Colon (tissue), 2 donors: Measurements from ENCODE around the gene SPAG16.
"Not testable (repeated sequence)": the region's sequence is repeated elsewhere in the genome, so short reads cannot be mapped to it uniquely, and the experiment has no call there.

Experiments used
- FAIRE-seq: peaks from 2 replicates; lab custom pipeline; 2012; peaks lifted over from hg19 to GRCh38; lab: Jason Lieb, UNC
- donor health status: control.
- donor health status: control.

Gene SPAG16

DNA sequence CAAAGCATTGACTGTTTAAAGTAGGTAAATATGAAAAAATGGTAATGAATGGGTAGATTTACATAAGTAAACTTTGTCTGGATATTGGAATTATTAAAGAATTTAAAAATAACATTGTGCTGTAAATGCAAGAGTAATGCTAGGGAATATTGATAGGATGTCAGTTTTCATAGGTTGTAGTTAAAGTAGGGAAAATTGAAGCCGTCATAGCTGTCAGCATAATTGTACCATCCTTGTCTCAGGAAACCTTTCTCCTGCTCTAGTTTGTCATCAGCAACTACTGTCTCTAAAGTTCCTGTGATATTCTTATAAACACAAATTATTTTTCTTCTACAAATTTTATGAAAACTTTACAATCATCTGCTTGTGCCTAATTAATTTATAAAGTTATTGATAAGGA is 10.1 kb upstream of the SPAG16 start:
- FAIRE-seq: no peak

DNA sequence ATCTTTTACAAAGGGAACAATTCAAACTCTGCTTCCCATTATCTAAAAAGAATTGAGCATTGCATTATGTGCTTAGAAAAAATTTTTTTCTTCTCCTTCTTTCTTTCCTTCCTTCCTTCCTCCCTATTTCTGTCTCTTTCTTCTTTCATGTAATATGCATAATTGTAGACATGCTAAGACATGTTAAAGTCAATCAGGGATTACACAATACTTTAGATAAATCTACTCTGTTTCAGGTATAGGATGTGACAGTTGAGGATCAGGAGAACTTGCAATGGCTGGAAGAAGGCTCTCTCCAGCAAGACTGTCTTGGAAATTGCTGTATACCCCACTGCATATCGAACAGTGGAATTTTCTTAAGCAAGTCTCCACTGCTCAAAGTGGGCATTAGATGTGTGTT is 9.0 kb upstream of the SPAG16 start:
- no peak for FAIRE-seq

DNA sequence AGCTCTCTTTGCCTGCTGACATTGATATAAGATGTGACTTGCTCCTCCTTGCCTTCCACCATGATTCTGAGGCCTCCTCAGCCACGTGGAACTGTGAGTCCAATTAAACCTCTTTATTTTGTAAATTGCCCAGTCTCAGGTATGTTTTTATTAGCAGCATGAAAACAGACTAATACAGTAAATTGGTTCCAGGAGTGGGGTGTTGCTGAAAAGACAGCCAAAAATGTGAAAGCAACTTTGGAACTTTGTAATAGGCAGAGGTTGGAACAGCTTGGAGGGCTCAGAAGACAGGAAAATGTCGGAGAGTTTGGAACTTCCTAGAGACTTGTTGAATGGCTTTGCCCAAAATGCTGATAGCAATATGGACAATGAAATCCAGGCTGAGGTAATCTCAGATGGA is 7.1 kb upstream of the SPAG16 start:
- FAIRE-seq: not testable (repeated sequence)

DNA sequence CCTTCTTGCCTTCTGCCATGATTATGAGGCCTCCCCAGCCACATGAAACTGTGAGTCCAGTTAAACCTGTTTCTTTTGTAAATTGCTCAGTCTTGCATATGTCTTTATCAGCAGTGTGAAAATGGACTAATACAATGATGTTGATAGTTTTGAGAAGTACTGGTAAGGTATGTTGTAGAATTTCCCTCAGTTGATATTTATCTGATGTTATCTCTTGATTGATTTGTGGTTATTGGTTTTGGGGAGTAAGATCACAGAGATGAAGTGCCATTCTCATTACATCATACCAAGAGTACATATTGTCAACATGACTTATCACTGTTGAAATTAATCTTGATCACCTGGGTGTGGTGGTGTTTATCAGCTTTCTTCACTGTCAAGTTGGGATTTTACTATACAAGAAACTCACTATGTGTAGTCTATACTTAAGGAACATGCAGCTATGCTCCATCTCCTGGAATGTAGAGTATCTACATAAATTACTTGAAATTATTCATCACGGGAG is 5.1 kb upstream of the SPAG16 start:
- FAIRE-seq: no peak

DNA sequence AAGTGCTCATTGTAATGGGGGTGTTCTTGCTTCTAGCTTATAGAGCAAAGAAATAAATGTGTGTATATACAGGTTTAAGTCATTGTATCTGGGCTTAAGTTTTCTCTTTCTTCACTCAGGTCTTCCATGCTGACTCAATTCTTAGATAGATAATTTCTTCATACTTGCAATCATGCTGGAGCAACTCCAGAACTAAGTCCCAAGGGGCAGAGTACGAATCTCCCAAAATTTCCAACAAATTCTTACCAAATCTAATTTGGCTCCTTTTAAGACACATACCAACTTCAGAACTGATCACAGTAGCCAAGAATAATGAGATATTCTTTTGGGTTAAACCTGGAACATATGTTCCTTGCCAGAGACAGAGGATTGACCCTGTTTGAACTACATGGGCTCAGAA is 4.3 kb upstream of the SPAG16 start:
- no peak for FAIRE-seq

DNA sequence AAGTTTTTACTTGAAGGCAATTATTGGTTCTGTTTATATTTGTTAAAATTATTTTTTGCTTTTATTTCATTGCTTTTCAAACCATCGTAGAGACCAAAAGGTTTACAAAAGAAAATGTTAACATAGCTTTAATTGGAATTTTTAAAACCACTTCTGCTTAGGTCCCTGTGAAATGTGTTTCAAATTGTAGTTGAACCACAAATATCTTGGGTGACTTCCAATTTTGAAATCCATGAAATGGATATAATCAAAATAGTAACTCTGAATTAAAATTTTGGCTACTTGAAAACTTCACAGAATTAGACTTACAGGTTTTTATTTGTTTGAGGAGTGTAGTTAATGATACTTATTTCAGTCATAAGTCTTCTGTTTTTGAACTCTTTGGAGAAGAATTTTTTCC is 3.1 kb upstream of the SPAG16 start:
- FAIRE-seq: no peak

DNA sequence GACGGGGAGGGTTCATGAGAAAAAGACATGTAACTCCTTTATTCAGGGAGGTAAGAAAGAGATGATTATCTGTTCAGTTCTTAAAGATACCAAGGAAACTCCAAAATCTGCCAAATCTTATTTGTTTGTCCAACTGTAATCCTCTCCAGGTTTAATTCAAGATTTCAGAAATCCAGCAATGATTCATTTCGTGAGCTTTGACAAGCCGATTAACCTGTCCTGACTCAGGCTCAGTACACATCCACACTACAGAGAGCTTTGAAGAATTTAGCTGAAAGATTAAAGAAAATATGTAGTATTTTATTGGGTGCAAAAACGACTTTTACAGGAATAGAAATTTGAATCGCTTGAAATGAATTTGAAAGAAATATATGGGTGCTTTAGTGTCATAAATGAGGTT is 1.1 kb downstream of the SPAG16 start:
- no peak for FAIRE-seq

DNA sequence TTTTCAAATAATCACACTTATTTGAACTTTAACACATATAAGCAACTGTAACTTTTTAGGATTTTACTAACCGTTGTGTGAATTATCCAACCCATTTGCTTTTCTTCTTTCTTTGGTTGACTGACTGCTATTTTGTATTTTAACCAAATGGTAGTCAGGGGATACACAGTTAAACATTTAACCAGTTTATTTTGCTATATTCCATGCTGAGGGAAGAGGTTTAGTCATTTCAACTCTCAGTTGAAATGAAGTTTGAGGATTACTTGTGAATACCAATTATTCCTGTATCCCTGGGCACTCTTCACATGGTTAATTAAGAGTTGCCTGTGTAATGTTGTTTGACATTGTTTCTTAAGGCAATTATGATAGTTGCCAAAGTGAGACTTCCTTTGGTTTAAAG is 1.9 kb downstream of the SPAG16 start:
- FAIRE-seq: no peak

DNA sequence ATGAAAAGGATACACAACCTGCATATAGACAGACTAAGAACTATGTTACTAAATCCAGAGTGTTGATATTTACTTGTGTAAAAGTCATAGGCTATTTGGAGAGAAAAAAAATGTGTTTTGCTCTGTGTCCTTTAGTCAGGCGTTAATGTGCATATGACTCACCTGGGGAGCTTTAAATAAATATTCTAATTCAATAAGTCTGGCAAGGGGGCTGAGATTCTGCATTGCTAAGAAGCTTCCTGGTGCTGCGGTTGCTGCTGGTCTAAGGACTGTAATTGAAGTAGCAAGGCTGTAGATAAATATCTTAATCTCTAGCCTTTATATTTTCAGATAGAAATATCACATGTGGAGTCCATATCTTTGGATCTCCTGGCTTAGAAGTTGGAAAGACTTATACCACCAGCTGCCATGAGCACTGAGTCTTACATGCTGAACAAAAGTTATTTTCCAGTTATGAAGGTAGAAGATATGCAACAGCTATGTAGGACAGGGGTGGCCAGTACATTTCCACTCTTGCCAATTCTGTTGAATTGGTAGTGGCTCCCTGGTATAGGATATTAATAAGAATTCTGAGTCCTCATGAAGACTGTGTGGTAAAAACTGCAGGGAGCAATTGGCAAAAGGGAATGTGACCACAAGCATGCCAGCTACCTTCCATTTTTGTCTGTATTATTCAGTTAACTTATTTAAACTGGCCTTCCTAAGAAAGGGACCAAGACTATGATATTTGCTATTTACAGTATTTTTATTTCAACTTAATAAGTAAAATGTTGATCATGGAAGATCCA is 4.8 kb downstream of the SPAG16 start:
- no peak for FAIRE-seq

DNA sequence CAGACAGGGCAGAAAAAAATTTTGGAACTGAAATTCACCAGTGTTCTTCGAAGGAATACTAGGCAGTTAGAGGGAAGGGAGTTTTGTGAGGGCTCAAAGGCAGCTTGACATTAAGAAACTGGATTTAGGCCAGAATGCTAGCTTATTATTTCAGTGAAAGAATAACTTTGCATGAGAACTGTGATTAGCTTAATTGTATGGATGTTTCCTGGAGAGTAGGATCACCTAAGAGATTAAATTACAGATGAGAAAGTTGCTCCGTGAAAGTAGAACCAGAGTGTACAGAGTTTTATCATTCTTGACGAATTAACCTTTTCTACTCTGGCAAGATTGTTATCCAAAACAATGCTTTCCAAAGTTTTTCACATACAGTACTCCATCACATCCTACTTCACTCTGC is 6.2 kb downstream of the SPAG16 start:
- FAIRE-seq: no peak

DNA sequence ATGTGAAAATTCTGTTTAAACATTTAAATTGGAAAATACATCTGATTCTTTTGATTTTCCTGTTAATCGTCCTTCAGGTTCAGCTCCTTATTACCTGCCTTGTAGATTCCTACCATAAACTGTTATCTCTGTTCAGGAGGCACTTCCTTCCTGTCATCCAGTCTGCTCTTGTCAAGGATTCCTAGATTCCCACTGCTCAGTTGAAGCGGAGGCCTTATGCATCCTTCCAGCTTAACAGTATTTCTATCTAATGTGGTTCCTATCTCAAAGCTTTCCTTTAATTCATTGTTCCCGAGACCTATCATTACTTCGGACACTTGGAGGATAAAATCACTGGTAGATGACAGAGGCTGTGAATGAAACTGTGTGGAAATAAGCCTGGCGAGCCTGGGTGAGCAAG is 12.0 kb downstream of the SPAG16 start:
- FAIRE-seq: no peak

DNA sequence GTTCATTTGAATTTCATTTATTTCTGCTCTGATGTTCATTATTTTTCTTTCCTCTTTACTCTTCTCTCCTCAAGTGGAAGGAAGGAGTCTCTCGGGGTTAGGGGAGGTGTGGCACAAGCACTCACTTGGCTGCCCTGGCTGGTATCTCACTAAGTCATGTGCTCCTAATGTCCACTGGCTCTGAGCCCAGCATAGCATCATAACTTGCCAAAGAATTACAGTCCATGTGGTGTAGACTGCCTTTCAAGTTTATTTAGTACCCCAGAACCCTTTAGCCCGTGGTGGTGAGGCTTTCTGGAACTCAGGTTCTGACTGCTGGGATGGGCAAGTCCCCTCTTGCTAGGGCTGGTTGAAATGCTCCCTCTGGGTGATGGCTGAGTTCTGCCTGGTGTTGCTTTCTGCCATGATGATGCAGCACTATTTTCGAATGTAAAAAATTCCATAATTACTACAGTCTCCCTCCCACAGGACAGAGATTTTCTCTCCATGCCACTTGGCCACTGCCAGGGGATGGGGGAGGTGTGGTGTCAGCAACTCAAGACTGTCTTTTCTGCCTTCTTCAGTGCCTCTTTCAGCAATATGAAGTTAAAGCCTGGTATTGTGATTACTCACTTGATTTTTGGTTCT is 22.2 kb downstream of the SPAG16 start:
- FAIRE-seq: no peak

DNA sequence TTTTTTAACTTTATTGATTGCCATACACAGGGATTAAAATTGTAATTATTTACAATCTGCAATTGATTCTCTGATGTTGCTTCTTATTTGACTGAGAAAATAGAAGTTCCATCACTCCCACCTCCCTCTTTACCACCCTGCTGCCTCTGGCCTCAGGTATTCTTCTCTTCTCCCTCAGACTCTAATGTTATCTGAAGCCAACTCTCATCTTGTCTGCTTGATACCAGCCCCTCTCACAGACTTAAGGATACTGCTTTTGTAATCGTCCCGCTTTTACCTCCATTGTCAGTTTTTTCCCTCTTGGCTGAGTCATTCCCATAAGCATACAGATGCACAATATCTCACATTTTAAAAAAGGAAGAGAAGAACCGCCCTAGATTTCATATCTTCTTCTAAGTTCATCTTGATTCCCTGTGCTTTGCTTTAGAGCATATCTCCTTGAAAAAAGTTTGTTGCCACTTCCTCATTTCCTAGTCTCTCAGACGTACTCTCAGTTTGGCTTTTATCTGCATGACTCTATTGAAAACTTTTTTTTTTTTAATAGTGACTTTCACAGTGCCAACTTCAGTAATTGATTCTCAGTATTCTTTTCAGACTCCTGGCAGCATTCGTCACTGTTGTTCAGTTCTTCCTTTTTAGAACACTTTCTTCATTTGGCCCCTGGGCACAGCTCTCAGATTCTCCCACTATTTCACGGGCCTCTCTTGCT is 31.1 kb downstream of the SPAG16 start:
- FAIRE-seq: no peak

DNA sequence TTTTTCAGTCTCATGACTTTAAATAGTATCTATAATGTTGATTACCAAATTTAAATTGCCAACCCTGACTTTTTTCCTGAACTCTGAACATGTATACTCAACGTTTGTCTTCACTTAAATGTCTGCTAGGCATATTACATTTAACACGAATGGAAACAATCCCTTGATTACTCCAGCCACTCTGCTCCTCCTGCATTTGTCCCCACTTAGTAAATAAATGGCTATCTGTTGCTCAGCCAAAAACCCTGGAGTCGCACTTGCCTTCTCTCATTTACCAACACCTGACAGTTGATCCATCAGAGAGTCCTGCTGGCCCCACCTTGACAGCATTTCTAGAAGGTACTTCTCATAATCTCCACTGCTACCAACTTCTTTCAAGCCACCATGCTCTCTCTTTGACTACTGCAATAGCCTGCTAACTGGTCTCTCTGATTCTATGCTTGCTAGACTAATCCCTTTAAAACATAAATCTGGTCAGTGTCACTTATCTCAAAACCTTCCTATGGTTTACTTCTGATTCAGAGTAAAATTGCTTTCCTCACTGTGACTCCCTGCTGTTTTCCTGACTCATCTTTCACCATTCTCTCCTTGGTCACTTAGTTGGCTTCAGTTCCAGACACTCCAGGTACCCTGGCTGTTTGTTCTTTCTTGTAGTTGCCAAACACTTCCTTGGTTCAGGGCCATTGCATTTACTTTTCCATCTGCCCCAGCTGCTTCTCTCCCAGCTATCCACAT is 31.9 kb downstream of the SPAG16 start:
- no peak for FAIRE-seq

DNA sequence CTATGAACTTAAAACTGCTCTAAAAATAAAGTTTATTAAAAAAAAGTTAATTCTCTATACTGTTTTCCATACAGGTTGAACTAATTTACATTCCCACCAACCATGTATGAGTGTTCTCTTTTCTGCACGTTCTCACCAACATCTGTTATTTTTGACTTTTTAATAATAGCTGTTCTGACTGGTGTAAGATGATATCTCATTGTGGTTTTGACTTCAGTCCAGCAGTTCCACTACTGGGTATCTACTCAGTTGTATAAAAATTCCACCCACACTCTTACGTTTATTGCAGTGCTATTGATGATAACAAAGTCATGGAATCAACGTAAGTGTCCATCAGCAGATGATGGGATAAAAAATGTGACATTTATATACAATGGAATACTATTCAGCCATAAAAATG is 33.7 kb downstream of the SPAG16 start:
- FAIRE-seq: no peak

DNA sequence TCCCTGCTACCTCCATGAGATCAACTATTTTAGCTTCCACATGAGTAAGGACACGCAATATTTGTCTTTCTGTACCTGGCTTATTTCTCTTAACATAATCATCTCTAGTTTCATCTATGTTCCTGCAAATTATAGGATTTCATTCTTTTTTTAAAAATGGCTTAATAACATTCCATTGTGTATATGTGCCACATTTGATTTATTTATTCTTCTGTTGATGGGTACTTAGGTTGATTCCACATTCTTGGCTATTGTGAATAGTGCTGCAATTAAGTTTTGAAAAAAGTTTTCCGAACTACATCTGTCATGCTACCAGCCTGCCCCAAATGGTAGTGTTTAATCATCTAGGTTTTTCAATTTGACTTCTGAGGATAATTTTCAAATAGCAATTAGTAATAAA is 36.3 kb downstream of the SPAG16 start:
- FAIRE-seq: no peak

DNA sequence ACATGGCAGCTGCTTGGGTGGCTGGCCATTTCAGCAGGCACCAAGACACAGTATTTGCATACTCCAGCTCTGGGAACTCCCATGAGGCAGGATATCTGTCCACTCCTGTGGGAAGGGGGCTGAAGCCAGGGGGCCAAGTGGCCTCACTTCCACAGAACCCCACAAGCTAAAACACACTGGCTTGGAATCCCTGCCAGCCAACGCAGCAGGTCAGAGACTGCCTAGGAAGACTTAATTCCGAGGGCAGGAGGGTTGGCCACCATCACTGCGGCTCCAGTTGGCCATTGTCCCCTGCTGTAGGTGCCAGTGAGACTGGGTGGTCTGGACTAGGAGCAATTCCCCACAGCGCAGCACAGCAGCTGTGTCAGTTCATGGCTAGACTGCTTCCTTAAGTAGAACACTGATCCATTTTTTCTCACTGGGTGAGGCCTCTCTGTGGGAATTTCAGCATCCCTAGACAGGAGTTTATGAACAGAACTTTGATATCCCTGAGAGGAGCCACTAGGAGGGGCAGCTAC is 52.0 kb downstream of the SPAG16 start:
- FAIRE-seq: no peak

DNA sequence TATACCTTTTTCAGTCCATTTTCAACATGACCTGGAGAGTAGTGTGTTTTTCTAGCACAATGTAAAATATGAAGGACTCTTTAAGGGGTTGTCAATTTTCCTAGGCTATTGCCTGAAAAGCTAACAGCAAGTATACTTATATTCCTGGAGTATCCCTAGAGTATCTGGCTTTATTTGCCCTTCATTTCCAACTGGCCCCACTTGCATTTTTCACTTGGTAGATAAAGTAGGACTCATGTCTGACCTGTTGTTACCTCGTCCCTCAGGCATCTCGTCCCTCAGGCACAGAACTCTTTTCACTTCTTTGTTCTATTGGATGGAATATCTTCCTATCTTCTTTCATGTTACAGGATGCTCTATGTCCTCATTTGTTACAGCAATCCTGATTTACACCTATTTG is 69.2 kb downstream of the SPAG16 start:
- no peak for FAIRE-seq

DNA sequence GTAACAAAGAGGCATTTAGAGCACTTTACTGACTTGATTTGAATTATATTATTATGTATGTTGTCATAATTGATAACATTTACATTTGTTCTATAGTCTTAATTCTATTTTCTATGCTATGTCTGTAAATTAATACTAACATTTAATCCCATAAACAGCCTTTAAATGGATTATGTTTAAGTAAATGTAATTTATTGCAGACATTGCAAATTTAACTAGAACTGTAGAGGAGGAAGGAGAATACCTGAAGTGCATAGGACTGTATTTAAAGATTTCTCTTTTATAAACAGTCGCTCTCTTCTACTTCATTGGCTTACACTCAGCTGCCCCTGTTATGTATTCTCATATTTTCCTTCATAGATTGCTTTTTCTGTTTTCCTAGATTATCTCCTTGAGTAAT is 92.4 kb downstream of the SPAG16 start:
- FAIRE-seq: no peak

DNA sequence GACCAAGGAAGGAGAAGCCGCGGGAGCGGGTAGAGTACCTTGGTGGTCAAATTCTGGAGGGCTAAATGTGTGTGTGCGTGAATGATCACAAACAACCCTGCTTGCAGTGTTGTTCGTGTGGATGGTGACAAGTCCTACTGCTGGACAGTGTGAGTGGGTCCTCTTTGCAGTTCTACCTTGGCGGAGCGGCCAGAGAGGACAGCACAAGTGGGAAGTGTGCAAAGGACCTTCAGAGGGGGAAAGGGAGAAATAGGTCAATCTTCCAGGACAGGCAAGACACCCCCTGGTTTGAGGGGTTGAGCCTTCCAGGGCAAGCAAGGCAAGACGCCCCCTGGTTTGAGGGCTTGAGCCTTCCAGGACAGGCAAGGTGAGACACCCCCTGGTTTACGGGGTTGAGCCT is 122.8 kb downstream of the SPAG16 start:
- not testable (repeated sequence) for FAIRE-seq

DNA sequence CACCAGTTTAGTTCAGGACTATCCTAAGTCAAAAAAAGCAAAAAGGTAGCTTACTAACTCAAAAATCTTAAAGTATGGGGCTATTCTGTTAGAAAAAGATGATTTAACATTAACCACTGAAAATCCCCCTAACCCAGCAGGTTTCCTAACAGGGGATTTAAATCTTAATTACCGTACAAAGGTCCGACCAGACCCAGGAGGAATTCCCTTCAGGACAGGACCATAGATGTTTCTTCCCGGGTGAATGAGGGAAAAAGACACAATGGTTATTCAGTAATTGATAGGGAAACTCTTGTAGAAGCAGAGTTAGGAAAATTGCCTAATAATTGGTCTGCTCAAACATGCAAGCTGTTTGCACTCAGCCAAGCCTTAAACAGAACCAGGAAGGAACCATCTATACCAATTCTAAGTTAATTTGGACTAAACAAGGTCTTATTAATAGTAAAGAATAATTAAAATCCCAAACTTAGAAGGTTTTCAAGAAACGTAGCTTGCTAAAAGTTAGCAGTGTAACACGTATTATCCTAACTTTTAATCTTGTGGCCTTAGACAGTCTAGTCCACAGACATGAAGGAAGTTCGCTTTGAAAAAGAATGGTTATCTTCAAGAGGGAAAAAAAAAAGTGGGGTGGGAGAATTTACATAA is 124.3 kb downstream of the SPAG16 start:
- not testable (repeated sequence) for FAIRE-seq

DNA sequence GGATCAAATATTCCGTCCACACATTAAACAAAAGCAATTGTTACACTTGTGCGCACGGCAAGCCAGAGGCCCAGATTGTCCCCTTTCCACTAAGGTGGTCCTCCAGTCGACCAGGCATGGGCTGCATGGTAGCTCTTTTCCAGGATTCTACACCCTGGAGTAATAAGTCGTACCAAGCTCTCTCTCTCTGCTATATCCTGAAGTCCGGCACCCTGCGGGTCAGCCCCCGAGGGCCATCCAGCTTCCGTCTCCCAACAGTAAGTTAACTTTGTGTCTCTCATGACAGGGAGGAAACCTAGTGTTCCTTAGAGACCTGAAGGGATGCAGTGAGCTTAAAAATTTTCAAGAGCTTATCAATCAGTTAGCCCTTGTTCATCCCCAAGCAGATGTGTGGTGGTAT is 126.4 kb downstream of the SPAG16 start:
- FAIRE-seq: not testable (repeated sequence)
